ENCODE results near the gene SLC39A3.
"Not testable (repeated sequence)": the region's sequence is repeated elsewhere in the genome, so short reads cannot be mapped to it uniquely, and the experiment has no call there.

SLC39A3 gene

GRCh38 chr19:2714531-2715269 lies 25.1 kb downstream of the SLC39A3 start:
- no peak overlapping the region for H3K4me3 ChIP-seq (ENCODE audit: low read length)
- H3K27me3 ChIP-seq (ENCODE audit: control insufficient read depth, low read length) = no peaks in the 10 kb centered on the region
- no peaks in the 10 kb centered on the region for H3K79me2 ChIP-seq (ENCODE audit: control insufficient read depth, low read length)
- peaks cover 8% of the 10 kb centered on the region for H3K36me3 ChIP-seq (ENCODE audit: control insufficient read depth, low read length)
- peaks cover 41% of the 10 kb centered on the region for H3K4me1 ChIP-seq (ENCODE audit: control insufficient read depth, low read length)
- no peak overlapping the region for H3K4me2 ChIP-seq (ENCODE audit: low read length)
- no peaks in the 10 kb centered on the region for H3K9me2 ChIP-seq (replicated peaks; ENCODE audit: control insufficient read depth, low read length)
- H3K9me3 ChIP-seq (ENCODE audit: control insufficient read depth, insufficient read depth, low read length) = peaks cover 10% of the 10 kb centered on the region; the same call in 1 of the 2 replicates
- no peak overlapping the region for H3K27ac ChIP-seq (ENCODE audit: low read depth, low read length)
- H4K20me1 ChIP-seq (ENCODE audit: control insufficient read depth, insufficient read depth, low read depth, low read length) = no peaks in the 10 kb centered on the region
- TF ChIP-seq EZH2phosphoT487 (IDR thresholded peaks at IDR 0.05; ENCODE audit: borderline replicate concordance, low read length) (no peak), CTCF (IDR thresholded peaks at IDR 0.05; ENCODE audit: low read depth, low read length, poor library complexity, severe bottlenecking) (no peak)
- H3F3A ChIP-seq (ENCODE audit: control insufficient read depth, insufficient read depth) = peaks cover 16% of the 10 kb centered on the region

- Histone ChIP-seq H3K9me3 (ENCODE audit: control insufficient read depth, insufficient read depth, low read length) (peaks cover 10% of the 10 kb centered on the region; the same call in 1 of the 2 replicates), H3F3A (ENCODE audit: control insufficient read depth, insufficient read depth) (peaks cover 17% of the 10 kb centered on the region), H3K4me1 (ENCODE audit: control insufficient read depth, low read length) (peaks cover 41% of the 10 kb centered on the region)
- not testable (repeated sequence) for H3K36me3 ChIP-seq (ENCODE audit: control insufficient read depth, low read length); H3K27ac ChIP-seq (ENCODE audit: low read depth, low read length); H3K79me2 ChIP-seq (ENCODE audit: control insufficient read depth, low read length); H4K20me1 ChIP-seq (ENCODE audit: control insufficient read depth, insufficient read depth, low read depth, low read length); H3K27me3 ChIP-seq (ENCODE audit: control insufficient read depth, low read length); H3K4me2 ChIP-seq (ENCODE audit: low read length); H3K9me2 ChIP-seq (replicated peaks; ENCODE audit: control insufficient read depth, low read length); H3K4me3 ChIP-seq (ENCODE audit: low read length)
These were observed 25.7 kb downstream of the SLC39A3 start for GRCh38 chr19:2714102-2714501.

GRCh38 chr19:2713170-2713569 lies 26.6 kb downstream of the SLC39A3 start:
- Histone ChIP-seq H3K4me1 (ENCODE audit: control insufficient read depth, low read length) (peaks cover 38% of the 10 kb centered on the region), H3K9me3 (ENCODE audit: control insufficient read depth, insufficient read depth, low read length) (peaks cover 10% of the 10 kb centered on the region; the same call in 1 of the 2 replicates), H3F3A (ENCODE audit: control insufficient read depth, insufficient read depth) (peaks cover 21% of the 10 kb centered on the region)
- H3K27ac ChIP-seq (ENCODE audit: low read depth, low read length); H3K4me2 ChIP-seq (ENCODE audit: low read length); H4K20me1 ChIP-seq (ENCODE audit: control insufficient read depth, insufficient read depth, low read depth, low read length); H3K79me2 ChIP-seq (ENCODE audit: control insufficient read depth, low read length); H3K9me2 ChIP-seq (replicated peaks; ENCODE audit: control insufficient read depth, low read length); H3K4me3 ChIP-seq (ENCODE audit: low read length); H3K36me3 ChIP-seq (ENCODE audit: control insufficient read depth, low read length); H3K27me3 ChIP-seq (ENCODE audit: control insufficient read depth, low read length): not testable (repeated sequence)

- Histone ChIP-seq H3K79me2 (ENCODE audit: control insufficient read depth, low read length) (no peaks in the 10 kb centered on the region), H3K4me2 (ENCODE audit: low read length) (peak overlapping the region; percentile 86), H3K4me3 (ENCODE audit: low read length) (no peak overlapping the region), H3K36me3 (ENCODE audit: control insufficient read depth, low read length) (peaks cover 8% of the 10 kb centered on the region), H3K9me3 (ENCODE audit: control insufficient read depth, insufficient read depth, low read length) (peaks cover 10% of the 10 kb centered on the region; the same call in 1 of the 2 replicates), H3K27me3 (ENCODE audit: control insufficient read depth, low read length) (no peaks in the 10 kb centered on the region), H4K20me1 (ENCODE audit: control insufficient read depth, insufficient read depth, low read depth, low read length) (no peaks in the 10 kb centered on the region), H3K27ac (ENCODE audit: low read depth, low read length) (peak overlapping the region; percentile 88), H3K9me2 (replicated peaks; ENCODE audit: control insufficient read depth, low read length) (no peaks in the 10 kb centered on the region), H3F3A (ENCODE audit: control insufficient read depth, insufficient read depth) (peaks cover 21% of the 10 kb centered on the region), H3K4me1 (ENCODE audit: control insufficient read depth, low read length) (peaks cover 38% of the 10 kb centered on the region)
- TF ChIP-seq EZH2phosphoT487 (IDR thresholded peaks at IDR 0.05; ENCODE audit: borderline replicate concordance, low read length) (no peak), CTCF (IDR thresholded peaks at IDR 0.05; ENCODE audit: low read depth, low read length, poor library complexity, severe bottlenecking) (no peak)
These were observed 28.0 kb downstream of the SLC39A3 start for GRCh38 chr19:2711875-2712205.

Measured in DOHH2 (cell line).